HFFc6 (cell line): ENCODE results near the gene AJUBA. TPM values are rescaled to one million over a fixed set of nuclear protein-coding genes. Genes with fewer than 3 reads are reported as not detected.

Experiments used
- DNase-seq: peaks from one replicate; pipeline ENCODE4 v3.0.0-alpha.2; 2018
- H3K27ac Mint-ChIP-seq: 2 replicates; pipeline ENCODE4 v1.8.0; 2020; ENCODE audit warnings: mild to moderate bottlenecking, mixed read lengths
- H3K27me3 Mint-ChIP-seq: 2 replicates; pipeline ENCODE4 v1.8.0; 2021; ENCODE audit warnings: mild to moderate bottlenecking, moderate library complexity, mixed read lengths; ENCODE audit not compliant: insufficient read depth
- H3K36me3 Mint-ChIP-seq: 2 replicates; pipeline ENCODE4 v1.8.0; 2021; ENCODE audit warnings: low read depth, mixed read lengths
- H3K4me1 Mint-ChIP-seq: 2 replicates; pipeline ENCODE4 v1.8.0; 2020; ENCODE audit warnings: low read depth, mixed read lengths
- H3K4me3 Mint-ChIP-seq: 2 replicates; pipeline ENCODE4 v1.8.0; 2020; ENCODE audit warnings: mild to moderate bottlenecking, moderate library complexity, mixed read lengths
- H3K9me3 Mint-ChIP-seq: 2 replicates; pipeline ENCODE4 v1.8.0; 2020; ENCODE audit warnings: mild to moderate bottlenecking, mixed read lengths
- total RNA-seq, 6 experiments: library from RNA; stranded (reverse); fragmentation: NEBNext Ultra II Directional; extraction: Animal tissue kit (Norgen Biotek cat#: 25700); gene quantifications; 2 replicates in 1 of 6; 3 replicates in 5 of 6; pipeline ENCODE4 v1.2.3, GENCODE V29; 2021
- TF ChIP-seq, protein P1 (sequence below): fragments of 200-600 bp; sonication (generic); IDR thresholded peaks from 2 replicates; pipeline ENCODE4 v1.5.0; 2021; ENCODE audit warnings: antibody characterized with exemption, mild to moderate bottlenecking

The AJUBA gene
- total RNA-seq, 6 experiments from 2014 or later: 66.0 to 79.7 (median 74.9) TPM

DNA sequence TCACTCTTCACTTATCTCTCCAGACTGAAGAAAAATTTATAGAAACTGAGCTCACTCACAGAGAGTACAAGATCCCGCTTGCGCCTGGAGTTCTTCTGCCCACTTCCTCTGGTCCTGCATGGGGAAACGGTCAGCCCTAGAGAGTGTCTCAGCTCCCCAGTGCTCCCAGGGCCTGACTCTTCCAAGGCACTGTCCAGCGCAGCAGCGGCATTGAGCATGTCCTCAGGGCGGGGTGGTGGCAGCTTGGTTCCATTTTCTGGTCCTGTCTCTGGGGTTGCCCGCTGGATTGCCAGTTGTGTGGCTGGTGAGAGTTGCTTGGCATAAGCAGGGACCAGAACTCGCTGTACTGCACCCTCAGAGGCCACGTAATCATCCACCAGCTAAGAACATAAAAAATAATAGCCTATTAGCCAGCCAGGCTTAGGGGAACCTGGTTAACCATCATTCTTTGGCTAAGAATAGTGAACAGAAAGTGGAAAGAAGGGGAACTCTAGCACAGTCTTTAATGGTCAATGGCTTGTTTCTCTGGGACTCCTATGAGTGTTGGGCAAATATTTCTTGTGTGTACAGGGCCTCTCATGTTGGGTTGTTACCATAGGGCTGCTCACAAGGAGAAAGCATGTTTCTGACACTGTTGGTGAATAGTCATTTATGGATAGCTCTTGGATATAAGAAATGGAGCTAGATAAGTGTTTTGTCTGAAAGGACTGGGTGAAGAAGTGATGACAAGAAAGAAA lies 13.7 kb upstream of the AJUBA start:
- Mint-ChIP-seq H3K4me1 (peaks cover 26% of the 10 kb centered on the region), H3K4me3 (no peak overlapping the region), H3K27me3 (no peaks in the 10 kb centered on the region; the same call in 1 of the 2 replicates), H3K9me3 (no peaks in the 10 kb centered on the region), H3K36me3 (no peaks in the 10 kb centered on the region), H3K27ac (peak overlapping the region; percentile 37; the same call in 1 of the 2 replicates)
- no peak for DNase-seq
- TF ChIP-seq, protein P1, sequence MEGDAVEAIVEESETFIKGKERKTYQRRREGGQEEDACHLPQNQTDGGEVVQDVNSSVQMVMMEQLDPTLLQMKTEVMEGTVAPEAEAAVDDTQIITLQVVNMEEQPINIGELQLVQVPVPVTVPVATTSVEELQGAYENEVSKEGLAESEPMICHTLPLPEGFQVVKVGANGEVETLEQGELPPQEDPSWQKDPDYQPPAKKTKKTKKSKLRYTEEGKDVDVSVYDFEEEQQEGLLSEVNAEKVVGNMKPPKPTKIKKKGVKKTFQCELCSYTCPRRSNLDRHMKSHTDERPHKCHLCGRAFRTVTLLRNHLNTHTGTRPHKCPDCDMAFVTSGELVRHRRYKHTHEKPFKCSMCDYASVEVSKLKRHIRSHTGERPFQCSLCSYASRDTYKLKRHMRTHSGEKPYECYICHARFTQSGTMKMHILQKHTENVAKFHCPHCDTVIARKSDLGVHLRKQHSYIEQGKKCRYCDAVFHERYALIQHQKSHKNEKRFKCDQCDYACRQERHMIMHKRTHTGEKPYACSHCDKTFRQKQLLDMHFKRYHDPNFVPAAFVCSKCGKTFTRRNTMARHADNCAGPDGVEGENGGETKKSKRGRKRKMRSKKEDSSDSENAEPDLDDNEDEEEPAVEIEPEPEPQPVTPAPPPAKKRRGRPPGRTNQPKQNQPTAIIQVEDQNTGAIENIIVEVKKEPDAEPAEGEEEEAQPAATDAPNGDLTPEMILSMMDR: no peak

DNA sequence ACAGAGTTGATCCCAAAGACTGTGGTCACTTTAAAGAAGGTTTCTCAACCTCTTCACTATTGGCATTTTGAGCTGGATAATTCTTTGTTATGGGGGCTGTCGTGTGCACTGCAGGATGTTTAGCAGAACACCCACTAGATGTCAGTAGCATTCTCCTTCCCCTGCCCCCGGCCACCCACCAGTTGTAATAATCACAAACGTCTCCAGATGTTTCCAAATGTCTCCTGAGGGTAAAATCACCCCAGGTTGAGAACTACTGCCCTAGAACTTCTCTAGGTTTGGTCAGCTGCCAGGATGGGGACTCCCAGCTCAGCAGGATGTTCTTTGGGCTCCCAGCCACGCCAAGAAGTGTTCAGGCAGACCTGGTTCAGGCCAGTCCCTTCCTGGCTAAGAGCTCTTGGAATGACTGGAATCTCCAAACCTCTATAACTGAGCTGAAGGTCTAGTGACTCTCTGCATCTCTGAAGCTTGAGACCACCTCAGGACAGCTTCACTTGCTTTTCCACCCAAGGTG lies 12.5 kb upstream of the AJUBA start:
- H3K4me3 Mint-ChIP-seq: no peak overlapping the region; the same call in 1 of the 2 replicates
- no peaks in the 10 kb centered on the region for H3K9me3 Mint-ChIP-seq
- H3K27ac Mint-ChIP-seq: peak overlapping the region; percentile 71
- TF ChIP-seq, protein P1: peak; percentile 77
- H3K27me3 Mint-ChIP-seq: no peaks in the 10 kb centered on the region; the same call in 1 of the 2 replicates
- no peaks in the 10 kb centered on the region for H3K36me3 Mint-ChIP-seq
- DNase-seq: peak; percentile 61
- H3K4me1 Mint-ChIP-seq: peaks cover 26% of the 10 kb centered on the region

DNA sequence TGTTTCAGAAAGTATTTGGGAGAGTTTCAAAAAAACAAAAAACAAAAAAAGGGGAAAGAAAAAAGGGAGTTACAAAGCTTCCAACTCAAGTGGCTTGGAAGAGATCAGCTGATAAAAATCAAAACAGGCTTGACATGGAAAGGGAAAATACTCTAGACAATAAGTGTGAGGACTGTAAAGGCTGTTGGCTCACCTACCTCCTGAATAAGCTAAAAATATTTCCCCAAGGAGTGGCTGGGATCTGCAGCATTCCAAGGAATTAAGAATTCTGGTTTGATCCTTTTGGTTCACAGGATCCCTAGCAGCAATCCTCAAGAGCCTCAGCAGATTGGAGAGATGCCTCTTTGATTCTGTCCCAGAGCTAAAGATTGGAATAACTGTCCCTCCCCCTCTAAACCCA lies 11.2 kb upstream of the AJUBA start:
- no peaks in the 10 kb centered on the region for H3K36me3 Mint-ChIP-seq
- no peak overlapping the region for H3K4me3 Mint-ChIP-seq
- no peaks in the 10 kb centered on the region; the same call in 1 of the 2 replicates for H3K27me3 Mint-ChIP-seq
- H3K27ac Mint-ChIP-seq: peak overlapping the region; percentile 23; the same call in 1 of the 2 replicates
- TF ChIP-seq, protein P1: no peak
- H3K4me1 Mint-ChIP-seq: peaks cover 26% of the 10 kb centered on the region
- no peaks in the 10 kb centered on the region for H3K9me3 Mint-ChIP-seq
- DNase-seq: no peak

DNA sequence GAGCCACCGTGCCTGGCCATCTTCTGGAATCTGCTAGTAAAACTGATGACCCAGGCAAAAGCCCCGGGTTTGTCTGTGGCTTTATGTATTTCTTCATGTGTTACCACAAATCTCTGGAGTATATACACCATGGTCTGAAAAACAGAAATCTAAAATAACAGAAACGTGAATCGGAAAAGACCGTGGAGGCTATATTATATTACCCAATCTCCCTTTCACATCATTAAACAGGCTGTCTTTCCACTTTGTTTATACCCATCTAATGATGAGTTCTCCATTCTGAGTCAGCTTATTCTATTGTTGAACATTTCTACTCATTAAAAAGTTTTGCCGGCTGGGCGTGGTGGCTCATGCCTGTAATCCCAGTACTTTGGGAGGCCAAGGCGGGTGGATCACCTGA lies 9.5 kb upstream of the AJUBA start:
- DNase-seq: no peak
- Mint-ChIP-seq H3K36me3 (no peaks in the 10 kb centered on the region), H3K4me1 (peaks cover 26% of the 10 kb centered on the region), H3K4me3 (no peak overlapping the region), H3K27me3 (no peaks in the 10 kb centered on the region; the same call in 1 of the 2 replicates), H3K9me3 (no peaks in the 10 kb centered on the region), H3K27ac (no peak overlapping the region)
- TF ChIP-seq, protein P1: no peak

DNA sequence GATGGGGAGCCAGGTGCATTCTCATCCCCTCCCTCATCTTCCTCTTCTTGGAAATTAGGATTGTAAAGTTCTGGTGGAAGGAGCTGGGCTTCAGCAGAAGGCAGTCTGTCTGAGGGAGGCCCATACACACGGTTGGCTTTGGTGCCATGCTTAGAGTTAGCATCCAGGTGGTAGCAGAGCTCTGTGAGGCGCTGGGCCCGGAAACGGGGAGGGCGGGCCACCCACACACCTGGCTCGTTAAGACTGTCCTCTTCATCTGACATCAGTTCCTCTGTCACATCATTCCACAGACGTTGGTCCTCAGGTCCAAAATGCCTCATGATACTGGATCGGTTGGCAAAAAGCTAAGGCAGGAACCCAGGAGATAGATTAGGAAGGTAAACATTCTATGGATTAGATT lies 4.9 kb upstream of the AJUBA start:
- H3K36me3 Mint-ChIP-seq: no peaks in the 10 kb centered on the region
- no peak overlapping the region for H3K4me3 Mint-ChIP-seq
- no peaks in the 10 kb centered on the region for H3K27me3 Mint-ChIP-seq

More for the DNA sequence above, 4.9 kb upstream of the AJUBA start:
- no peak for DNase-seq
- H3K9me3 Mint-ChIP-seq: no peaks in the 10 kb centered on the region
- TF ChIP-seq, protein P1: no peak
- H3K27ac Mint-ChIP-seq: no peak overlapping the region
- peaks cover 6% of the 10 kb centered on the region for H3K4me1 Mint-ChIP-seq
